SJCRH30 (cell line): ENCODE data around the gene PPIL6. TPM values are rescaled to one million over a fixed set of nuclear protein-coding genes. Genes with fewer than 3 reads are reported as not detected.

ENCODE experiments used
- DNase-seq, 2 experiments: peaks; one replicate each; pipeline ENCODE4 v3.0.0-alpha.2; 2015 to 2020
- H3K27ac ChIP-seq: fragments of 250-450 bp; sonication (Bioruptor Pico); 2 replicates; pipeline ENCODE4 v1.5.1; 2020; ENCODE audit warnings: mild to moderate bottlenecking, moderate library complexity
- H3K27me3 ChIP-seq: fragments of 250-450 bp; sonication (Bioruptor Pico); 2 replicates; pipeline ENCODE4 v1.5.1; 2020; ENCODE audit warnings: mild to moderate bottlenecking, moderate library complexity
- H3K36me3 ChIP-seq: fragments of 250-450 bp; sonication (Bioruptor Pico); 2 replicates; pipeline ENCODE4 v1.5.1; 2020; ENCODE audit warnings: mild to moderate bottlenecking, moderate library complexity
- H3K4me1 ChIP-seq: fragments of 250-450 bp; sonication (Bioruptor Pico); 2 replicates; pipeline ENCODE4 v1.5.1; 2020; ENCODE audit warnings: mild to moderate bottlenecking, moderate library complexity
- H3K4me3 ChIP-seq: fragments of 250-450 bp; sonication (Bioruptor Pico); 2 replicates; pipeline ENCODE4 v1.5.1; 2020; ENCODE audit warnings: mild to moderate bottlenecking, moderate library complexity
- H3K9me3 ChIP-seq: fragments of 250-450 bp; sonication (Bioruptor Pico); replicated peaks from 2 replicates; pipeline ENCODE4 v1.5.1; 2020; ENCODE audit warnings: mild to moderate bottlenecking, moderate library complexity
- total RNA-seq: library from RNA; depleted of rRNA; stranded (reverse); fragments of >200 nt; shearing (Covaris generic); gene quantifications from 2 replicates; pipeline ENCODE4 v1.2.3, GENCODE V29; 2014

The PPIL6 gene
- total RNA-seq, 1 experiment from 2014 or later = 0.28 TPM

- Histone ChIP-seq H3K27ac (no peak overlapping the region), H3K9me3 (no peaks in the 10 kb centered on the region), H3K4me3 (no peak overlapping the region), H3K36me3 (peaks cover 7% of the 10 kb centered on the region), H3K4me1 (no peaks in the 10 kb centered on the region), H3K27me3 (no peaks in the 10 kb centered on the region)
- DNase-seq = no peak
These were observed 7.6 kb upstream of the PPIL6 start for GRCh38 chr6:109447878-109448555.

DNA sequence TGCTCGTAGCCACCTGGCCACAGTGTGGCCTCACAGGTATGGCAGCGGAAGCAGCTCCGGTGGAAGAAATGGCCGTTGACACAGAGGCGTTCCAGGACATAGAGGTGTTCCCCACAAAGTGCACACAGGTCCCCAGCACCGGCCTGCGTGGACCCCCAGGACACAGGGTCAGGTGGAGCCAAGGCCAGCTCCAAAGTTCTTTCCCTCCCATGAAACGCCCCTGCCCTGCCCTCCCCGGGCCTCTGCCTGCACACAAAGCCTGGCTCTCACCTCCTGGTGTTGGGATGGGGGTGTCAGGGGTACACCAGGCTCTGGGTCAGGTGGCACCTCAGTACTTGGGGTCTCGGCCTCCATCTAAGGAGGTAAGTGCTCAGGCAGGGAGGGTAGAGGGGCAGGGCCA is 6.7 kb upstream of the PPIL6 start:
- no peak overlapping the region for H3K4me3 ChIP-seq
- H3K9me3 ChIP-seq = no peaks in the 10 kb centered on the region
- no peak overlapping the region for H3K27ac ChIP-seq
- H3K27me3 ChIP-seq = no peaks in the 10 kb centered on the region
- H3K36me3 ChIP-seq = peaks cover 7% of the 10 kb centered on the region
- no peak for DNase-seq
- H3K4me1 ChIP-seq = no peaks in the 10 kb centered on the region

DNA sequence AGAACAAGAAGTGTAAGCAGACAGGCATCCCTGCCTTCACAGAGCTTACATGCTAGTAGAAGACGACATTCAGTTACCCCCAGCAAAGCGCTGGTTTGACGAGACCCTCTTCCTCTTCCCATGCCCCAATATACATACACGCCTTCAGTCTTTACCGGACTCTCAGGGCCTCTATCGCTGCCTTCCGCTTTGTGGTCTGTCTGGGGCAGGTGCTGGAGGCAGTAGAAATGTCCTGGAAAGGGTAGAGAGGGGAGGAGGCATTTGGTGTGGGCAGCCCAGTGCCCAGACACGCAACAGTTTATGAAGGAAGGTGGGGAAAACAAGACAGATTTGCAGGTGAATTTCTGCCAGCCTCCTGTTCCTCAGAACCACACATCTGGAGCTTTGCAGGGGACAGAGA is 6.1 kb upstream of the PPIL6 start:
- no peak for DNase-seq
- no peak overlapping the region for H3K4me3 ChIP-seq
- H3K27me3 ChIP-seq = no peaks in the 10 kb centered on the region
- peaks cover 7% of the 10 kb centered on the region for H3K36me3 ChIP-seq
- H3K4me1 ChIP-seq = no peaks in the 10 kb centered on the region
- no peaks in the 10 kb centered on the region for H3K9me3 ChIP-seq
- H3K27ac ChIP-seq = no peak overlapping the region

GRCh38 chr6:109446072-109446471 is 5.6 kb upstream of the PPIL6 start:
- no peaks in the 10 kb centered on the region for H3K27me3 ChIP-seq
- DNase-seq = no peak
- peaks cover 7% of the 10 kb centered on the region for H3K36me3 ChIP-seq
- no peaks in the 10 kb centered on the region for H3K4me1 ChIP-seq
- no peak overlapping the region for H3K27ac ChIP-seq
- H3K9me3 ChIP-seq = no peaks in the 10 kb centered on the region
- H3K4me3 ChIP-seq = no peak overlapping the region

GRCh38 chr6:109445382-109445781 is 5.0 kb upstream of the PPIL6 start:
- Histone ChIP-seq H3K27ac (no peak overlapping the region), H3K27me3 (no peaks in the 10 kb centered on the region), H3K4me3 (no peak overlapping the region), H3K9me3 (no peaks in the 10 kb centered on the region), H3K4me1 (no peaks in the 10 kb centered on the region), H3K36me3 (peaks cover 5% of the 10 kb centered on the region)
- DNase-seq = no peak

- no peak for DNase-seq
- H3K36me3 ChIP-seq = peaks cover 5% of the 10 kb centered on the region
- no peak overlapping the region for H3K27ac ChIP-seq
- no peaks in the 10 kb centered on the region for H3K27me3 ChIP-seq
- H3K9me3 ChIP-seq = no peaks in the 10 kb centered on the region
- H3K4me1 ChIP-seq = no peaks in the 10 kb centered on the region
- H3K4me3 ChIP-seq = no peak overlapping the region
These were observed 3.1 kb upstream of the PPIL6 start for GRCh38 chr6:109443425-109443950.

- no peaks in the 10 kb centered on the region for H3K9me3 ChIP-seq
- H3K27me3 ChIP-seq = no peaks in the 10 kb centered on the region
- no peak for DNase-seq
- no peaks in the 10 kb centered on the region for H3K4me1 ChIP-seq
- no peak overlapping the region for H3K4me3 ChIP-seq
- H3K27ac ChIP-seq = no peak overlapping the region
- peaks cover 5% of the 10 kb centered on the region for H3K36me3 ChIP-seq
These were observed 2.0 kb upstream of the PPIL6 start for GRCh38 chr6:109442393-109442924.

GRCh38 chr6:109441069-109441816 is 815 bp upstream of the PPIL6 start:
- no peaks in the 10 kb centered on the region for H3K9me3 ChIP-seq
- no peaks in the 10 kb centered on the region for H3K27me3 ChIP-seq
- peak overlapping the region; percentile 85 for H3K4me3 ChIP-seq
- H3K27ac ChIP-seq = peak overlapping the region; percentile 39
- no peaks in the 10 kb centered on the region for H3K4me1 ChIP-seq
- no peaks in the 10 kb centered on the region; the same call in none of the 2 replicates for H3K36me3 ChIP-seq
- peak; percentile 43 to 58 for DNase-seq

GRCh38 chr6:109436041-109436440 is 4.4 kb downstream of the PPIL6 start:
- H3K4me1 ChIP-seq = no peaks in the 10 kb centered on the region
- H3K4me3 ChIP-seq = no peak overlapping the region
- no peaks in the 10 kb centered on the region for H3K27me3 ChIP-seq
- H3K9me3 ChIP-seq = no peaks in the 10 kb centered on the region
- H3K36me3 ChIP-seq = no peaks in the 10 kb centered on the region
- no peak overlapping the region for H3K27ac ChIP-seq
- DNase-seq = no peak

GRCh38 chr6:109434456-109434855 is 6.0 kb downstream of the PPIL6 start:
- Histone ChIP-seq H3K36me3 (no peaks in the 10 kb centered on the region), H3K4me3 (no peak overlapping the region), H3K4me1 (no peaks in the 10 kb centered on the region), H3K27ac (no peak overlapping the region), H3K9me3 (no peaks in the 10 kb centered on the region), H3K27me3 (no peaks in the 10 kb centered on the region)
- no peak for DNase-seq

DNA sequence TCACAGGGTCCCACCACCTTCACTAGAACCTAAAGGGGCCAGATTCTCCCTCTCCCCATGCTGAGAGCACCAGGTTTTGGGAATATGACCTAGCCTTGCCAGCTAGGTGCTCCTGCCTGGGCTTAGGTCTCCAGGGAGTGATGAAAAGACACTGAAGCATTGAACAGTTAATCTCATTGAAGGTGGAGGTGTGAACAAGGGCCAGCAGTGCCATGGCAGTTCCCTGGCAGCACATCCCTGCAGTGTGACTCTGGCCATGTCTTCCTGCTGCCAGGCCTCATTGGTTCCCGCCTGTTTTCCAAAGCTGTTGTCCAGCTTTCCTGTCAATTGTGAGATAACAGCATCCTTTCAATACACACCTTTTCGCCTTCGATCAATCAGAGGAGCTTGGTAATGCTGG is 10.9 kb downstream of the PPIL6 start:
- Histone ChIP-seq H3K4me3 (no peak overlapping the region), H3K27me3 (no peaks in the 10 kb centered on the region), H3K36me3 (no peaks in the 10 kb centered on the region), H3K27ac (no peak overlapping the region), H3K9me3 (no peaks in the 10 kb centered on the region), H3K4me1 (no peaks in the 10 kb centered on the region)
- DNase-seq = no peak

- no peaks in the 10 kb centered on the region for H3K4me1 ChIP-seq
These were observed 11.4 kb downstream of the PPIL6 start for GRCh38 chr6:109428889-109429477.

DNA sequence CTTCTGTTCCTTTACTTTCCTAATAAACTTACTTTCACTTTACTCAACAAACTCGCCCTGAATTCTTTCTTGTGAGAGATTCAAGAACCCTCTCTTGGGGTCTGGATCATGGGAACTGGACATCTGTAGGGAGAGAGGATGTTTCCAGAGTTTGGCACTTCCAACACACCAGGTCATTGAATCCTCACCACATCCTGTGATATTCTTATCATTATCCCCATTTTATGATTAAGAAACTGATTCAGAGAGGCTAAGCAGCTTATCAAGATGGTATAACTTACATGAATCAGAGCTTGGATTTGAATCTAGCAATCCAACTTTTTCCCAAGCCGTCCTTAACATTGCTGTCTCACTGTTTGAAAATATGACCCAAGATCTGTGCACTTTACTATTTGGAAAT is 15.5 kb downstream of the PPIL6 start:
- no peak overlapping the region for H3K4me3 ChIP-seq
- no peaks in the 10 kb centered on the region for H3K4me1 ChIP-seq
- no peak for DNase-seq
- H3K27ac ChIP-seq = no peak overlapping the region
- no peaks in the 10 kb centered on the region for H3K36me3 ChIP-seq
- no peaks in the 10 kb centered on the region; the same call in 1 of the 2 replicates for H3K9me3 ChIP-seq
- no peaks in the 10 kb centered on the region for H3K27me3 ChIP-seq

More at GRCh38 chr6:109428889-109429477, 11.4 kb downstream of the PPIL6 start:
- Histone ChIP-seq H3K4me3 (no peak overlapping the region; the same call in 1 of the 2 replicates), H3K27me3 (no peaks in the 10 kb centered on the region), H3K36me3 (no peaks in the 10 kb centered on the region), H3K9me3 (no peaks in the 10 kb centered on the region), H3K27ac (no peak overlapping the region)
- DNase-seq = peak in 1 of 2 experiments; percentile 36

GRCh38 chr6:109421184-109421583 is 19.2 kb downstream of the PPIL6 start:
- Histone ChIP-seq H3K27ac (no peak overlapping the region), H3K36me3 (no peaks in the 10 kb centered on the region), H3K9me3 (no peaks in the 10 kb centered on the region; the same call in 1 of the 2 replicates), H3K4me3 (no peak overlapping the region), H3K27me3 (no peaks in the 10 kb centered on the region), H3K4me1 (no peaks in the 10 kb centered on the region)
- no peak for DNase-seq

DNA sequence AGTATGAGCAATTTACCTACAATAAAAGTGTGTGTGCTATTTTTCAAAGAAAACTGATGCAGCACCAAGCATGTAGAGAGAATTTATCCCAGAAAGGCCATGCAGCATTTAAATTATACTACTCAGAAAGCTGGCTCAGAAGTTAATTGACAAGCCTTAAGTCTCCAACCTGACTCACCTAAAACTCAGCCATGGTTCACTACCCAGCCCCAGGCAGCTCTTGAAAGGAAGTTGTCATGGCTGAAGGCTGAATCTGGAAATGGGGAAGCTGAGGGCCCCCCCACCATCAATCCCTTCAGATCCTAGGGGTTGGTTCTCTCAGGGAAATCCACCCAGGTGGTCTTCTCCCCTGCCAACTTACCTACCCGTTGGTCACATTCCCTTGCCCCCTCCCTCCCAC is 19.7 kb downstream of the PPIL6 start:
- Histone ChIP-seq H3K9me3 (no peaks in the 10 kb centered on the region; the same call in 1 of the 2 replicates), H3K4me1 (no peaks in the 10 kb centered on the region), H3K27me3 (no peaks in the 10 kb centered on the region), H3K27ac (no peak overlapping the region), H3K36me3 (no peaks in the 10 kb centered on the region), H3K4me3 (no peak overlapping the region)
- no peak for DNase-seq
